Neural crest cell (in vitro differentiated cells): ENCODE measurements around the gene NDUFAF8. TPM values are rescaled to one million over a fixed set of nuclear protein-coding genes. Genes with fewer than 3 reads are reported as not detected.

Experiments
- DNase-seq: peaks from one replicate; pipeline ENCODE4 v3.0.0; 2021; ENCODE audit warnings: low read depth, mixed read lengths, low spot score
- H3K27ac Mint-ChIP-seq: one replicate; pipeline ENCODE4 v1.8.0; 2021; ENCODE audit warnings: mild to moderate bottlenecking, mixed read lengths; ENCODE audit not compliant: unreplicated experiment
- H3K27me3 Mint-ChIP-seq: 2 replicates; pipeline ENCODE4 v1.8.0; 2021; ENCODE audit warnings: low read depth, mild to moderate bottlenecking, mixed read lengths
- H3K36me3 Mint-ChIP-seq: 2 replicates; pipeline ENCODE4 v1.8.0; 2021; ENCODE audit warnings: low read depth, mild to moderate bottlenecking, mixed read lengths
- H3K4me1 Mint-ChIP-seq: 2 replicates; pipeline ENCODE4 v1.8.0; 2021; ENCODE audit warnings: mixed read lengths
- H3K4me3 Mint-ChIP-seq: one replicate; pipeline ENCODE4 v1.8.0; 2021; ENCODE audit warnings: mild to moderate bottlenecking, mixed read lengths
- H3K9me3 Mint-ChIP-seq: 2 replicates; pipeline ENCODE4 v1.8.0; 2021; ENCODE audit warnings: mixed read lengths
- CTCF ChIP-seq: fragments of 200-600 bp; sonication (generic); conservative IDR thresholded peaks from 2 replicates; pipeline ENCODE4 v1.5.0; 2021; ENCODE audit warnings: antibody characterized with exemption, mild to moderate bottlenecking
- total RNA-seq: library from RNA; stranded (reverse); gene quantifications from 2 replicates; pipeline ENCODE4 v1.2.1, GENCODE V29; 2021

The NDUFAF8 gene
- total RNA-seq, 1 donor from 2014 or later, result 54.5 TPM

- Mint-ChIP-seq H3K36me3 (peaks cover 15% of the 10 kb centered on the region), H3K4me3 (no peak overlapping the region), H3K27me3 (no peaks in the 10 kb centered on the region), H3K27ac (no peak overlapping the region), H3K4me1 (peaks cover 19% of the 10 kb centered on the region), H3K9me3 (no peaks in the 10 kb centered on the region)
- TF ChIP-seq CTCF, result no peak
- no peak for DNase-seq
Observed at GRCh38 chr17:81264640-81265039, 25.5 kb downstream of the NDUFAF8 start.

- H3K9me3 Mint-ChIP-seq, result no peaks in the 10 kb centered on the region
- no peak for TF ChIP-seq CTCF
- no peak overlapping the region for H3K4me3 Mint-ChIP-seq
- peaks cover 15% of the 10 kb centered on the region for H3K36me3 Mint-ChIP-seq
- no peak for DNase-seq
- H3K27me3 Mint-ChIP-seq, result no peaks in the 10 kb centered on the region
- H3K4me1 Mint-ChIP-seq, result peaks cover 19% of the 10 kb centered on the region
- H3K27ac Mint-ChIP-seq, result no peak overlapping the region
Observed at GRCh38 chr17:81265576-81265975, 26.5 kb downstream of the NDUFAF8 start.

GRCh38 chr17:81267390-81268067 is 28.4 kb downstream of the NDUFAF8 start:
- peaks cover 19% of the 10 kb centered on the region for H3K4me1 Mint-ChIP-seq
- H3K9me3 Mint-ChIP-seq, result no peaks in the 10 kb centered on the region
- H3K27ac Mint-ChIP-seq, result peak overlapping the region; percentile 4
- H3K27me3 Mint-ChIP-seq, result no peaks in the 10 kb centered on the region
- TF ChIP-seq CTCF, result no peak
- H3K36me3 Mint-ChIP-seq, result peaks cover 15% of the 10 kb centered on the region
- DNase-seq, result no peak
- H3K4me3 Mint-ChIP-seq, result no peak overlapping the region

- Mint-ChIP-seq H3K36me3 (peaks cover 20% of the 10 kb centered on the region), H3K27me3 (no peaks in the 10 kb centered on the region), H3K4me3 (no peak overlapping the region), H3K4me1 (peaks cover 19% of the 10 kb centered on the region), H3K9me3 (no peaks in the 10 kb centered on the region), H3K27ac (no peak overlapping the region)
- no peak for DNase-seq
- no peak for TF ChIP-seq CTCF
Observed at GRCh38 chr17:81270279-81270678, 31.2 kb downstream of the NDUFAF8 start.

GRCh38 chr17:81271226-81271625 is 32.1 kb downstream of the NDUFAF8 start:
- no peaks in the 10 kb centered on the region for H3K27me3 Mint-ChIP-seq
- H3K27ac Mint-ChIP-seq, result peak overlapping the region; percentile 57
- no peak for TF ChIP-seq CTCF
- peaks cover 21% of the 10 kb centered on the region for H3K36me3 Mint-ChIP-seq
- DNase-seq, result no peak
- H3K4me3 Mint-ChIP-seq, result no peak overlapping the region
- H3K9me3 Mint-ChIP-seq, result no peaks in the 10 kb centered on the region
- H3K4me1 Mint-ChIP-seq, result peaks cover 16% of the 10 kb centered on the region
